ENCODE data around the gene UGT1A6.

Gene UGT1A6

DNA sequence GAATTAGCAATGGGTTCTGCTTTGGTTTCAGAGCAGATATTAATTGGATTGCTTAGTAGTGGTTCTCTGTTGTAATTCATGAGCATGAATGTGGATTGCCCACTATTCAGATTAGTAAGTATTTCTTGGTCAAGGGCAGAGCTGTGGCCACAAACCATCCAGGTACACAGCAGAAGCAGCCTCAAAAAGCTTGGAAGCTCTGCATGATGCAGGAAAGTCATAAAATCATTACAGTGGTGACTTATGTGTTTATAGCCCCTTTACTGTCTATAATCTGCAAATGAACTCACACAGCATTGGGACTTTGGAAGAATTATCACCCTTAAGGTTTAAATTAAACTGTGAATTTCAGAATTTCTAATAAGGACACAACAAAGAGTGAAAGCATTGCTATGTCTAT is 65.5 kb downstream of the UGT1A6 start:
- no peak for DNase-seq (ENCODE audit: low read depth)
- no peak overlapping the region for H3K4me3 ChIP-seq (ENCODE audit: low read depth, low read length)
- TF ChIP-seq, protein P1, sequence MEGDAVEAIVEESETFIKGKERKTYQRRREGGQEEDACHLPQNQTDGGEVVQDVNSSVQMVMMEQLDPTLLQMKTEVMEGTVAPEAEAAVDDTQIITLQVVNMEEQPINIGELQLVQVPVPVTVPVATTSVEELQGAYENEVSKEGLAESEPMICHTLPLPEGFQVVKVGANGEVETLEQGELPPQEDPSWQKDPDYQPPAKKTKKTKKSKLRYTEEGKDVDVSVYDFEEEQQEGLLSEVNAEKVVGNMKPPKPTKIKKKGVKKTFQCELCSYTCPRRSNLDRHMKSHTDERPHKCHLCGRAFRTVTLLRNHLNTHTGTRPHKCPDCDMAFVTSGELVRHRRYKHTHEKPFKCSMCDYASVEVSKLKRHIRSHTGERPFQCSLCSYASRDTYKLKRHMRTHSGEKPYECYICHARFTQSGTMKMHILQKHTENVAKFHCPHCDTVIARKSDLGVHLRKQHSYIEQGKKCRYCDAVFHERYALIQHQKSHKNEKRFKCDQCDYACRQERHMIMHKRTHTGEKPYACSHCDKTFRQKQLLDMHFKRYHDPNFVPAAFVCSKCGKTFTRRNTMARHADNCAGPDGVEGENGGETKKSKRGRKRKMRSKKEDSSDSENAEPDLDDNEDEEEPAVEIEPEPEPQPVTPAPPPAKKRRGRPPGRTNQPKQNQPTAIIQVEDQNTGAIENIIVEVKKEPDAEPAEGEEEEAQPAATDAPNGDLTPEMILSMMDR (IDR thresholded peaks at IDR 0.05; ENCODE audit: insufficient read depth, low read depth, low read length, missing control alignments): no peak

DNA sequence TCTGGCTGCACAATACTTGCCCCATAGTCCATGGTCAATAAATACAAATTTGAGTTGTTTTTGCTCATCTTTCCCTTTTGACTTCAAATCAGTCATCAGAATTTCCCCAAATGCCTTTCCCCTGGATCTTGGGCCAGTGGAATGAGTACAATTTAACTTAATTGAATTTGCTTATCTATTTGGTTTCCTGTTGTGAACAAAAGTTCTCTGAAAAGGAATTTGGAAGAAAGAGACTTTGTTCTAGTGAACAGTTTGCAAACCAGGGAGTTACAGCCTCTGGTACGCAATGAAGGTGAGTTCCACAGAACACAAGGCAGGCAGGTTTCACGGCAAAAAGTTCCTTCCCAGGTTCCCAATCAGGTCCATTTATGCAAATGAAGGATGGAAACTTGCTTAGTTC is 66.2 kb downstream of the UGT1A6 start:
- H3K4me3 ChIP-seq (ENCODE audit: low read depth, low read length): no peak overlapping the region
- no peak for DNase-seq (ENCODE audit: low read depth)
- TF ChIP-seq, protein P1 (IDR thresholded peaks at IDR 0.05; ENCODE audit: insufficient read depth, low read depth, low read length, missing control alignments): no peak

DNA sequence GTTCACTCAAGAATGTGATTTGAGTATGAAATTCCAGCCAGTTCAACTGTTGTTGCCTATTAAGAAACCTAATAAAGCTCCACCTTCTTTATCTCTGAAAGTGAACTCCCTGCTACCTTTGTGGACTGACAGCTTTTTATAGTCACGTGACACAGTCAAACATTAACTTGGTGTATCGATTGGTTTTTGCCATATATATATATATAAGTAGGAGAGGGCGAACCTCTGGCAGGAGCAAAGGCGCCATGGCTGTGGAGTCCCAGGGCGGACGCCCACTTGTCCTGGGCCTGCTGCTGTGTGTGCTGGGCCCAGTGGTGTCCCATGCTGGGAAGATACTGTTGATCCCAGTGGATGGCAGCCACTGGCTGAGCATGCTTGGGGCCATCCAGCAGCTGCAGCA is 67.4 kb downstream of the UGT1A6 start, which contains the start of gene UGT1A1:
UGT1A1 (plus strand) TSS at position 228 of the 400 bp plus-strand sequence; CDS start at position 246, 18 bp downstream.
- no peak for DNase-seq (ENCODE audit: low read depth)
- no peak within 1 kb of the TSS for H3K4me3 ChIP-seq (ENCODE audit: low read depth, low read length)
- TF ChIP-seq, protein P1 (IDR thresholded peaks at IDR 0.05; ENCODE audit: insufficient read depth, low read depth, low read length, missing control alignments): no peak

DNA sequence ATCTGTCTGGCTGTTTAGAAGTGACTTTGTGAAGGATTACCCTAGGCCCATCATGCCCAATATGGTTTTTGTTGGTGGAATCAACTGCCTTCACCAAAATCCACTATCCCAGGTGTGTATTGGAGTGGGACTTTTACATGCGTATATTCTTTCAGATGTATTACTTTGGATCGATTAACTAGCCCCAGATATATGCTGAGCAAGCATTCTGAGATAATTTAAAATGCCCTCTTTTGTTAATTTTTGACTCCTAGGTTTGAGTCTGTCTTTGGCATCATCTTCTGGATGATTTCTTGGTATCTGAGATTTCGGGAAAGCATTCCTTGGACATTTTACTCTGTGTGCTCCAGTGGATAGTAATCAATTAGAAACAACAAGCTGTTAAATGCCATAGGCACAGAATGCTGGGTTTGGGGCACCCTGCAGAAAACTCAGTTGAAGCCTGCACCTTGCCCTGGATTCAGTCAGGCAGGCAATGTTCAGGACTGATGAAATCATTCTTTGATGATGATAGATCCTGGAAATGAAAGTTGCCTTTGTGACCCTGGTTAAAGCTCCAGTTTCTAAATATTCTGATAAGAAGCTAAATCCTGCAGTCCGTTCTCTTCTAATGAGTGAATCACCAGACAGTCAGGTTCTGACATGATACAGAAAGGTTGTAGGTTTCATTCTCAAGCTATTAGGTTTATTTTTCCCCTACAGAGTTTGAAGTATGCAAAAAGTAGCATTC is 68.5 kb downstream of the UGT1A6 start:
- TF ChIP-seq, protein P1 (IDR thresholded peaks at IDR 0.05; ENCODE audit: insufficient read depth, low read depth, low read length, missing control alignments): no peak
- H3K4me3 ChIP-seq (ENCODE audit: low read depth, low read length): no peak overlapping the region
- no peak for DNase-seq (ENCODE audit: low read depth)

DNA sequence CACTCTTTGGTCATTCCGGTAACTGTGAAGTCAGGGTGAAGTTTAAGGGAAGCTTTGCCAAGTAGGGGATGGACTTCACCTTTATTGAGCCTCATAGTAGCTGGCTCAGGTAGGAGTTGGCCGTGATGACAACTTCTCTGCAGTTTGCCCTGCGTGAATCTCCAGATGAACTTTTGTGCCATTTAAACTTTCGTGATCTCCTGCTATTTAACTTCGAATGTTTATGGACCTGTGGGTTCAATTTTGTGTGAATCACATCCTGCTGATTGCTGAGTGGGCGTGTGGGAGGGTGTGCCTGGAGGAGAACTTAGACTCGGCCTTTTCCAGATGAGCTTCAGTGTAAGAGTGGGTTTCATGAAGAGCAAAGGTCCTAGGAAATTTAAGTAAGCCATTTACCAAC is 71.6 kb downstream of the UGT1A6 start:
- TF ChIP-seq, protein P1 (IDR thresholded peaks at IDR 0.05; ENCODE audit: insufficient read depth, low read depth, low read length, missing control alignments): no peak
- no peak overlapping the region for H3K4me3 ChIP-seq (ENCODE audit: low read depth, low read length)
- DNase-seq (ENCODE audit: low read depth): no peak

DNA sequence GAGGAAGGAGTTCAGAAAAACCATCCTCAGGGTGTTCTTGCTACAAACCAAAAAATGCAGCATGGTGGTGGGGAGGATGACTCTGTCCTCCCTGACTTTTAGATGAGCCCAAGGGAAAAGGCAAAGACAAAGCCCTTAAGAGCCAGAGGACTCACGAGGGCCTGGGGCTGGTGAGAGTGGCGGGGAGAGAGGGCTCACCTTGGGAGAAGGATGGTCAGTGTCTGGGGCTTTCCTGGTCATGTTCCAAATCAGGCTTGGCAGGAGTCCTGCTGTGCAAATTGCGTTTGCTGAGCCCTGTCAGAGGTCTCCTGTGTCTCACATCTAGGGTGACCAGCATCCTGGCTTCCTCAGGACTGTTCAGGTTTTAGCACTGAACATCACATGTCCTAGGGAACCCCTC is 72.1 kb downstream of the UGT1A6 start:
- TF ChIP-seq, protein P1 (IDR thresholded peaks at IDR 0.05; ENCODE audit: insufficient read depth, low read depth, low read length, missing control alignments): no peak
- H3K4me3 ChIP-seq (ENCODE audit: low read depth, low read length): no peak overlapping the region
- DNase-seq (ENCODE audit: low read depth): no peak

DNA sequence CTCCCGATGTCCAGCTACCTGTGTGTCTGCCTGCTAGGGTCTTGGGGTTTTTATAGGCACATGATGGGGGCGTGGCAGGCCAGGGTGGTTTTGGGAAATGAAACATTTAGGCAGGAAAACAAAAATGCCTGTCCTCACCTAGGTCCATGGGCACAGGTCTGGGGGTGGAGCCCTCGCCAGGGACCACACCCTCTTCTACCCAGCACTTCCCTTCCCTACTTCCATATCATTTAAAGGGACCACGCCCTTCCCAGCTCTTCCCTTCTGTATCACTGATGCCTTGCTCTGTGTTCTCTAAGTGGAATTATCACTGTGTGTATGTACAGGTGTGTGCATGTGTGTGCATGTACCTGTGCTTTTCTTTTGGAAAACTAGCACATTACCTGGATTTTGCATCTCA is 73.7 kb downstream of the UGT1A6 start:
- no peak overlapping the region for H3K4me3 ChIP-seq (ENCODE audit: low read depth, low read length)
- TF ChIP-seq, protein P1 (IDR thresholded peaks at IDR 0.05; ENCODE audit: insufficient read depth, low read depth, low read length, missing control alignments): no peak
- no peak for DNase-seq (ENCODE audit: low read depth)
